GM19438 (cell line): ENCODE data around the gene ADAMTS17.

ENCODE experiments used
- ATAC-seq: cut with Tn5 transposase; IDR thresholded peaks from one replicate; pipeline ENCODE4 v1.9.1; 2021; ENCODE audit warnings: low read depth; ENCODE audit not compliant: unreplicated experiment

The ADAMTS17 gene

GRCh38 chr15:100141311-100142001 lies 200.3 kb downstream of the ADAMTS17 start:
- no peak for ATAC-seq

- ATAC-seq = no peak
These were observed 201.1 kb downstream of the ADAMTS17 start for GRCh38 chr15:100140527-100141308.

- ATAC-seq = no peak
These were observed 207.2 kb downstream of the ADAMTS17 start for GRCh38 chr15:100134586-100134985.

DNA sequence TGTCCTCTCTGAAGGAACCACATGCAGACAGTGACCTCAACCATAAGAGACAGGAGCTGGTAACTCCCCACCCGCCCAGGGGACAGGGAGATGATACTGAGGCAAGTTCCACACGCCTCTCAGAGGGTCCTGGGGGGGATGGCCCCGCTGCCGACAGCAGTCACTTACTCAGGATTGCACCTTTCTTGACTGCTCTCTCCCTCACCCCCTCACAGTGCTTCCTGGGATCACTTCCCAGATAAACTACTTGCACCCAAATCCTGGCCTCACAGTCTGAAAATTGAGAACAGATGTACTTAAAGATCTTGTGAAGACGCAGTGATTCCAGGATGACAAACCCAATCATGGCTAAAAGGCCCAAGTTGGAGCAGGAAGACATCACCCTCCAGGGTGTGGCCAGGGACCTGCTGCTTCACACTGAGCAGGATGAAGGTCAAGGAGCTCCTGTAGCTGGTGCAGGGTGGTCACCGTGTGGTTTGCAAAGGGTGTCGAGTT lies 207.6 kb downstream of the ADAMTS17 start:
- ATAC-seq = no peak

GRCh38 chr15:100133001-100133400 lies 208.8 kb downstream of the ADAMTS17 start:
- no peak for ATAC-seq

GRCh38 chr15:100132309-100132708 lies 209.5 kb downstream of the ADAMTS17 start:
- no peak for ATAC-seq

- peak; percentile 89 for ATAC-seq
These were observed 210.2 kb downstream of the ADAMTS17 start for GRCh38 chr15:100131321-100132224.

DNA sequence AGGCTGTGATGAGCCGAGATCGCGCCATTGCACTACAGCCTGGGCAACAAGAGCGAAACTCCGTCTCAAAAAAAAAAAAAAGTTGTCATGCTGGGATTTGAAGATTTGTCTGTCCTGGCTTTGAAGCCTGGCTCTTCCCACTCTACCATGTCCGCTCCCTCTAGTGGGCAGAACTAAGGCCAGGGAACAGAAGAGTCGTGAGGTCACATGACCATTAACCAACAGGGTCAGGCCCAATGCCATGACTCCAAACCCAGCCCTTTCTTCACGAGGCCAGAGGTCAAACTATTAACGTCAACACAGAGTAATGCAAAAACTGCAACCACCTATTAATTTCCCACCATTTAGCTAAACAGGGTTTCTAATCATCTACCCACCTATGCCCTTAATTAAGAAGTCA lies 212.1 kb downstream of the ADAMTS17 start:
- no peak for ATAC-seq

DNA sequence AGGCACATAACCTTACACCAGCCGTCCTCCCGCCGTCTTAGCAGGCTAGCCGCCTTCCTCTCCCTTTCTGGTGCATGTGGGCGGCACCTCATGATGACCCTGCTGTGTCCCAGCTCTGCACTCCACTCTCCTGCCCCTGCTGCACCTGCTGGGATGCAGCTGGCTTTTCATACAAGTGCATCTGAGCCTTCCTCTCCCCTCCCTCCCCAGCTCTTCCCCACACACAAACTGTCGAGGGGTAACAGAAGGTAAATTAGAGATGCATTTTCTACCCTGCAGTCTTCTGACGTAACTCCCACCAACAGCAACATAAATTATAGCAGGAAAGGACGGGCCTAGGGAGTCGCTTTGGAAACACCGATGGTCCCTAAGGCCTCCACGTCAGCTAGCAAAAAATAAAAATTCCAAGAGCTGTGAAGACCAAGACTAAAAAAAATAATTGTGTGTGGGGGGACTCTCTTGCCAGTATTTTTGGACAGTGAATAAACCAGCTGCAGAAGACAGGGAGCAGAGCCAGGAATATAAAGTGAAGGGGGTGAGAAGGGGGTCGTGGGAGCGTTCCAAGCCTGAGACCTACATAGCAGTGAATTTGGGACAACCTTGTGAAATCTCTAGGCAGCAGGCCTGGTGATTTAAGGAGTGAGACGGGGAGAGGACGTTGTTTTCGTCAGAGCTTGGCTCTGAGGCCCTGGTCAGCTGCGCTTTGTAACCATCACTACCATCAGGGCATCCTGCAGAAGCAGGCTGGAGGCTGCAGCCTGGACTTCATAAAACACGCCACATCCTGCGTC lies 216.2 kb downstream of the ADAMTS17 start:
- no peak for ATAC-seq

GRCh38 chr15:100124936-100125335 lies 216.8 kb downstream of the ADAMTS17 start:
- no peak for ATAC-seq

- no peak for ATAC-seq
These were observed 217.4 kb downstream of the ADAMTS17 start for GRCh38 chr15:100124361-100124760.

GRCh38 chr15:100123611-100124010 lies 218.2 kb downstream of the ADAMTS17 start:
- no peak for ATAC-seq

DNA sequence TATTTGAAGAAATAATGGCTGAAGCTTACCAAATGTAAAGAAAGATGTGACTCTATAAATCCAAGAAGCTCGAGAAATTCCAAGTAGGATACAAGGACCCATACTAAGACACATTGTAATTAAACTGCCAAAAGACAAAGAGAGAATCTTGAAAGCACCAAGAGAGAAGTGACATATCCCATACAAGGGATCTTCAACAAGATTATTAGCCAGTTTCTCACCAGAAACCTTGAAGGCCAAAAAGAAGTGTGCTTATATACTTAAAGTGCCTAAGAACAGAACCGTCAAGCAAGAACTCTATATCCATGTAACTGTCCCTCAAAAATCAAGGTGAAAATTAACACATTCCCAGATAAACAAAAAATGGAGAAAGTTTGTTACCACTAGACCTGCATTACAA lies 220.5 kb downstream of the ADAMTS17 start:
- no peak for ATAC-seq

- ATAC-seq = no peak
These were observed 221.7 kb downstream of the ADAMTS17 start for GRCh38 chr15:100120111-100120510.

- ATAC-seq = no peak
These were observed 223.2 kb downstream of the ADAMTS17 start for GRCh38 chr15:100118546-100118945.

DNA sequence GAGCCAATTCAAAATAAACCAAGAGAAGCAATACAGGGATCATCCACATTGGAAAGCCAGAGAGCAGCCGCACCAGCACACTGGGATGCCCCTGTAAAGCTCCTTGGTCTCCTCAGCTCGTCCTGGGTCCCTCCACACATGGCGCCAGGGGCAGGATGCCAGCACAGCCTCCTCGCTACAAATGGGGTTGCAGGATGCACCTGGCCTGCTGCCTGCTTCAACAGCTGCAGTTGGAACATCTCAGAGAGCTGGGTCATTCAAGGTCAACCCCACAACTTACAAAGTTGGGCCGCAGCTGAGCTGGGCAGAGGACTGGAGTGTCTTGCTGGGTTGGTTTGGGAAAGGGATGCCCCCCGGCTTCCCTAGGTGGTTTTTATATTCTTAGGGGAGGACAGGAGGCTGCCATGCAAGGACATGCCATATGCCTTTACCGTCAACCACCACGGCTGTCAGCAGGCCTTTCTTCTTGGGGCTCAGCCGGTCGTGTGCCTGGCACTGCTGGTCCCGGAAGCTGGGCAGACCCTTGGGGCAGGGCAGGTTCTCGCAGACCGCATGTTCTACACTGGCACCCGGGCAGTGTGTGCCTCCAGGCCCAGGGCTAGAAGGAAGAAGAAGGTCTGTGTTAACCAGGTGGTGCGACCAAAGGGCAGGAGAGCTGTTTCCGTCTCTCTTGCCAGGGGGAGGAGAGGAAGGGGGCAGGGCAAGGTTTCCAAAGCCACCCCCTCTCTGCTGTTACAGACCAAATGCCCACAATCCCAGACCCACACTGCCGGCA lies 225.2 kb downstream of the ADAMTS17 start:
- ATAC-seq = no peak

DNA sequence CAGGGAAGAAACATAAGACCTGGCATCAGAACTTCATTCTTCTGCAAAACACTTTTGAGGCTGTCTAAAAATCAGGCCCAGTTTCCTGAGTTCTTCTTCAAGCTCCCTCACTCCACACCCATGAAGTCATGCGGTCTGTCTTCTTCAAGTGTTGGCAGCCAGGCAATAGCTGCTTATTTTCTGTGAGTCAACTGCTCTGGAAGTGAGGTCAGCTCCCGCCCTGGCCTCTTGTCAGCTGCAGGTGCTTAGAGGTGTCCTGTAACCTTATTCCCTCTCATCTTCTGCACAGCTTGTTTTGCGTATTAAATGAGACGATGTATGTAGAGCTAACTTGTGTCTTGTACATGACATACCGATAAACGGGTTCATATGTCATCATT lies 226.1 kb downstream of the ADAMTS17 start:
- no peak for ATAC-seq

- no peak for ATAC-seq
These were observed 226.6 kb downstream of the ADAMTS17 start for GRCh38 chr15:100115066-100115710.

GRCh38 chr15:100114571-100114970 lies 227.2 kb downstream of the ADAMTS17 start:
- no peak for ATAC-seq
